ENCODE results near the gene KLF13.

Gene KLF13
- 413 to 598 (median 484) reads per million in 3 donors for total RNA-seq

DNA sequence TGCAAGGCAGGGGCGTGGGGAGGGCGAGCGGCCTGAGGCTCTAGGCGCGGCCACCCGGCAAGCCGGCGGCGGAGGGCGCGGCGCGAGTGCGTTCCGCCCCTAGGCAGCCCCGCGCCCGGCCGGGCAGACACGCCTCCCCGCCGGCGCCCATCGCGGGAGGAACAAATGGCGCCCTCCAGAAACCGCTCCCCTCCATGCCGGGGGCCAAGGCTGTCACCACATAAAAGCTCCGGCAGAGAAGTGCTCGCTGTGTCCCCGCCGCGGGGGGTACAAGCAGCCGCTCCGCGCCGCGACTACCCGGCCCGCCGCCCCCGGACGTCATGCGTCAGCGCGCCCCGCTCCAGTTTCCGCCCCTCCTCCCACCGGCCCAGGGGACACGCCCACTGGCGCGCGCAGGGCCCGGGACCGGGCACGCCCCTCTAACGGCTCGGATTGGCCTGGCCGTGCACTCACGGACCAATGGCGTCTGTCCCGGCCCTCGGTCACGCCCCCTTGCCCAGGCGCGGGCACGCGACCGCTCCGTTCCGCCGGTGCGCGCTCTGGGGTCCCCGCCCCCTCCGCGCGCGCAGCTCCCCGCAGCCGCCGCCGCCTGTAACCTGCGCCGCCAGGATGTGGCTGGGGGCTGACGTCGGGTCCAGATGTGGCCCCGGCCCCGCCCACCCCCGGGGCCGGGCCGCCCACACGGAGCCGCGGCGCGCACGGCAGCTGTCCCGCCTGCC lies at the start of gene KLF13:
Gene KLF13 (plus strand): TSS at position 680 of the 719 bp plus-strand sequence. CDS start 378 bp downstream, outside the sequence.
- H3K9me3 ChIP-seq (ENCODE audit: control insufficient read depth, low read length) = no peaks in the 10 kb centered on the region
- H3K4me1 ChIP-seq (ENCODE audit: control insufficient read depth, insufficient read depth, low read length, poor library complexity, severe bottlenecking) = peaks cover 40% of the 10 kb centered on the region
- no peaks in the 10 kb centered on the region for H3K27me3 ChIP-seq (replicated peaks; ENCODE audit: control insufficient read depth, insufficient read depth, low read length, poor library complexity, severe bottlenecking)
- peaks cover 4% of the 10 kb centered on the region for H3K36me3 ChIP-seq (ENCODE audit: control insufficient read depth, insufficient read depth, low read length)
- peak; percentile 99 to 100 (median 100) for DNase-seq
- peak within 1 kb of the TSS; percentile 79 for H3K4me3 ChIP-seq (ENCODE audit: insufficient read depth, low read depth, low read length, poor library complexity, severe bottlenecking)
- peak within 1 kb of the TSS; percentile 92 for H3K27ac ChIP-seq (ENCODE audit: insufficient read depth, low read length, poor library complexity, severe bottlenecking)

DNA sequence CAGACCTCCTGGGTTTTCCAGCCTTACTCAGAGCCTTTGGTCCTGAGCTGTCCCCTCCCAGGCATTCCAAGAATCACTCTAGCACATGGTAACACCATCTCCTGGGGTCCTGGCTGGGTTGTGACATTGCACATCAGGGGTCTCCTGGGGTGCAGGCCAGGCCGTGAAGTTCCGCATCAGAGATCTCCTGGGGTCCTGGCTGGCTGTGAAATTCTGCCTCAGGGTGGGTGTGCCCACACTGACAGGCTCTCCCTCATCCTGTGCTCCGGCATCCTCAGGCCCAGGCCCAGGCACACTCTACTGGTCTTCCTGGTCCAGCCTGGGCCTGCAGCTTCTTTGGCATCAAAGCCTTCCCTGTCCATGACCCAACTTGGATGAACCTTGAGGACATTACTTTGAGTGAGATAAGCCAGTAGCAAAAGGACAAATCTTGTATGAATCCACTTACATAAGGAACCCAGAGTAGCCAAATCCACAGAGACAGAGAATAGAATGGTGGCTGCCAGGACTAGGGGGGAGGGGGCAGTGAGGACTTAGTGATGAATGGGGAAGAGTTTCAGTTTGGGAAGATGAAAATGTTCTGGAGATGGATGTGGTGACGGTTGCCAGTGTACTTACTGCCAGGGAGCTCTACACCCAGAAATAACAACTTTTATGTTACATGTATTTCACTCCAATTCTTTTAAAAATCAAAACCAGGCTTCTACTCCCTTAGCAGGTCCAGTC lies 49.1 kb upstream of the KLF13 start:
- H3K36me3 ChIP-seq (ENCODE audit: control insufficient read depth, insufficient read depth, low read length) = no peaks in the 10 kb centered on the region
- H3K4me3 ChIP-seq (ENCODE audit: insufficient read depth, low read depth, low read length, poor library complexity, severe bottlenecking) = no peak overlapping the region
- no peaks in the 10 kb centered on the region for H3K9me3 ChIP-seq (ENCODE audit: control insufficient read depth, low read length)
- no peak overlapping the region for H3K27ac ChIP-seq (ENCODE audit: insufficient read depth, low read length, poor library complexity, severe bottlenecking)
- no peaks in the 10 kb centered on the region for H3K4me1 ChIP-seq (ENCODE audit: control insufficient read depth, insufficient read depth, low read length, poor library complexity, severe bottlenecking)
- no peak for DNase-seq
- H3K27me3 ChIP-seq (replicated peaks; ENCODE audit: control insufficient read depth, insufficient read depth, low read length, poor library complexity, severe bottlenecking) = no peaks in the 10 kb centered on the region

DNA sequence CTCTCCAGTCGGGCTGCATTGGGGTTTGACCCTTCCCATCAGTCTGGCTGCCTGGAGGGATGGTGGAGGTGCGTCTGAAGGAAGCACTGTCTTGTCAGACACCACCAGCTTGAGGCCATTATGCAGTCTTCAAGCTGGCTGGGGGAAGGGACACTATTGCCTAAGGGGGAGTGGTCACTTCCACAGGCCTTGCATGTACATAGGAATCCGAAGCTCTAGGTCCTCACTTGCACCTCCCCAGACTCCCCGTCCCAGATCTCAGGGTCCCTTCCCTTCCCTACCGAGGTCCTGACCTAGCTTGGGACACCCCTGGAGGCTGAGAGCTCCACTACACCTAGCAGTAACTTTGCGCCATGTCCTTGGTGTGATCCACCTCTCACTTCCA lies 48.6 kb upstream of the KLF13 start:
- H3K4me3 ChIP-seq (ENCODE audit: insufficient read depth, low read depth, low read length, poor library complexity, severe bottlenecking) = no peak overlapping the region
- H3K27ac ChIP-seq (ENCODE audit: insufficient read depth, low read length, poor library complexity, severe bottlenecking) = no peak overlapping the region
- H3K36me3 ChIP-seq (ENCODE audit: control insufficient read depth, insufficient read depth, low read length) = no peaks in the 10 kb centered on the region
- no peaks in the 10 kb centered on the region for H3K4me1 ChIP-seq (ENCODE audit: control insufficient read depth, insufficient read depth, low read length, poor library complexity, severe bottlenecking)
- no peaks in the 10 kb centered on the region for H3K9me3 ChIP-seq (ENCODE audit: control insufficient read depth, low read length)
- no peak for DNase-seq
- no peaks in the 10 kb centered on the region for H3K27me3 ChIP-seq (replicated peaks; ENCODE audit: control insufficient read depth, insufficient read depth, low read length, poor library complexity, severe bottlenecking)

GRCh38 chr15:31278544-31279220 lies 48.0 kb upstream of the KLF13 start:
- Histone ChIP-seq H3K36me3 (ENCODE audit: control insufficient read depth, insufficient read depth, low read length) (no peaks in the 10 kb centered on the region), H3K9me3 (ENCODE audit: control insufficient read depth, low read length) (no peaks in the 10 kb centered on the region), H3K4me1 (ENCODE audit: control insufficient read depth, insufficient read depth, low read length, poor library complexity, severe bottlenecking) (no peaks in the 10 kb centered on the region), H3K27me3 (replicated peaks; ENCODE audit: control insufficient read depth, insufficient read depth, low read length, poor library complexity, severe bottlenecking) (no peaks in the 10 kb centered on the region), H3K4me3 (ENCODE audit: insufficient read depth, low read depth, low read length, poor library complexity, severe bottlenecking) (no peak overlapping the region), H3K27ac (ENCODE audit: insufficient read depth, low read length, poor library complexity, severe bottlenecking) (no peak overlapping the region)
- DNase-seq = no peak

- Histone ChIP-seq H3K9me3 (ENCODE audit: control insufficient read depth, low read length) (no peaks in the 10 kb centered on the region), H3K36me3 (ENCODE audit: control insufficient read depth, insufficient read depth, low read length) (no peaks in the 10 kb centered on the region), H3K4me1 (ENCODE audit: control insufficient read depth, insufficient read depth, low read length, poor library complexity, severe bottlenecking) (no peaks in the 10 kb centered on the region), H3K27me3 (replicated peaks; ENCODE audit: control insufficient read depth, insufficient read depth, low read length, poor library complexity, severe bottlenecking) (no peaks in the 10 kb centered on the region), H3K27ac (ENCODE audit: insufficient read depth, low read length, poor library complexity, severe bottlenecking) (no peak overlapping the region), H3K4me3 (ENCODE audit: insufficient read depth, low read depth, low read length, poor library complexity, severe bottlenecking) (no peak overlapping the region)
- DNase-seq = no peak
Observed at GRCh38 chr15:31279221-31280045, 47.2 kb upstream of the KLF13 start.

DNA sequence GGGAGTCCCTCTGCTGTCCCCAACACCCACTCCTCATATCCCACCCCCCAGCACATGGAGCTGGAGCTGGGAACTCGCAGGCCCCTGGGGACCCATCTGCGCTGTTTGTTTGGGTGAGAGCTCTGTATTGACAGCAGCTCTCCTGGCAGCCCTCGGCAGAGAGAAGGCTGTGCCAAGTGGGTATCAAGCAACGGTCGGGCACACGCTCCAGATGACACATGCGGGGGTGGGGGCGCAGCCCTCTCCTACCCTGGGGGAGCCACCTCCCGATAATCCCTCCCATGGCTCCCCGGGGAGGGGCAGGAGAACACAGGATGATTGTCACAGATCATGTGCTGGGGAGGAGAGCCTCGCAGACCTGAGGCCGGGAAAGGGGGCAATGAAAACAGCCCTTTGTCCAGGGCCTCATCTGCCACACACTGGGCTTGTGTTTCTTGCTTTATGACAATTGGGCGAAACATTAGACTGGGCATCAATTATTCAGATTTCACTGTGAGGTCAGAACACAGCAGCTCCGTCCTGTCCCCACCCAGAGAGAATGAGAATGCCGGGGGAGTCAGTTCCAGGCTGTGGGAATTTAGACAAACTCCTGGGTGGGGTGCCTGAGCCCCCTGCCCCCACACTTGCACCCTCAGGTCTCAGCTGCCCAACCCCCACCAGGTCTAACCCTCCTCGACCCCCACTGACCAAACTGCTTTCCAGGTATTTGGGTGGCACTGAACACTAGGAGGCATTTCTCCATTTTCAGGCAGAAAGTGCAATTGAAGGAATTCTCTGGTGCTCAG lies 46.4 kb upstream of the KLF13 start:
- DNase-seq = no peak
- Histone ChIP-seq H3K27ac (ENCODE audit: insufficient read depth, low read length, poor library complexity, severe bottlenecking) (no peak overlapping the region), H3K36me3 (ENCODE audit: control insufficient read depth, insufficient read depth, low read length) (no peaks in the 10 kb centered on the region), H3K4me1 (ENCODE audit: control insufficient read depth, insufficient read depth, low read length, poor library complexity, severe bottlenecking) (no peaks in the 10 kb centered on the region), H3K27me3 (replicated peaks; ENCODE audit: control insufficient read depth, insufficient read depth, low read length, poor library complexity, severe bottlenecking) (no peaks in the 10 kb centered on the region), H3K9me3 (ENCODE audit: control insufficient read depth, low read length) (no peaks in the 10 kb centered on the region), H3K4me3 (ENCODE audit: insufficient read depth, low read depth, low read length, poor library complexity, severe bottlenecking) (no peak overlapping the region)

DNA sequence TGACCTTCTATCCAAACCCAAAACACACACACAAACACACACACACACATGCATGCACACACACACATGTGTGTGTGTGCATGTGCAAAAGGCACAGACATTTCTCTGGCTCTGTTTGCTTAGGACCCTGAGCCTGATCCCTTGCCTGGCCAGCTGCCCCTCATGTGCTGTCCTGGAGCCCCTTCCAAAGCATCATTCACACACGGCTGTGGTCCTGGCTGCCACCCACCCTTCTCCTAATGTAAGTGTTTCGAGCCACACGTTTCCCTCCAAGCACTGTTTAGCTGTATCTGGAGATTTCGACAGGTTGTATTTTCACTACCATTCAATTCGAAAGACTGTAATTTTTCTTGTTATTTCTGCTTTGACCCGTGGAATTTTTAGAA lies 45.8 kb upstream of the KLF13 start:
- Histone ChIP-seq H3K4me1 (ENCODE audit: control insufficient read depth, insufficient read depth, low read length, poor library complexity, severe bottlenecking) (no peaks in the 10 kb centered on the region), H3K27ac (ENCODE audit: insufficient read depth, low read length, poor library complexity, severe bottlenecking) (no peak overlapping the region), H3K9me3 (ENCODE audit: control insufficient read depth, low read length) (no peaks in the 10 kb centered on the region), H3K4me3 (ENCODE audit: insufficient read depth, low read depth, low read length, poor library complexity, severe bottlenecking) (no peak overlapping the region), H3K27me3 (replicated peaks; ENCODE audit: control insufficient read depth, insufficient read depth, low read length, poor library complexity, severe bottlenecking) (no peaks in the 10 kb centered on the region), H3K36me3 (ENCODE audit: control insufficient read depth, insufficient read depth, low read length) (no peaks in the 10 kb centered on the region)
- no peak for DNase-seq

GRCh38 chr15:31283043-31283442 lies 43.6 kb upstream of the KLF13 start:
- no peak for DNase-seq
- Histone ChIP-seq H3K36me3 (ENCODE audit: control insufficient read depth, insufficient read depth, low read length) (no peaks in the 10 kb centered on the region), H3K4me1 (ENCODE audit: control insufficient read depth, insufficient read depth, low read length, poor library complexity, severe bottlenecking) (no peaks in the 10 kb centered on the region), H3K27ac (ENCODE audit: insufficient read depth, low read length, poor library complexity, severe bottlenecking) (no peak overlapping the region), H3K27me3 (replicated peaks; ENCODE audit: control insufficient read depth, insufficient read depth, low read length, poor library complexity, severe bottlenecking) (no peaks in the 10 kb centered on the region), H3K4me3 (ENCODE audit: insufficient read depth, low read depth, low read length, poor library complexity, severe bottlenecking) (no peak overlapping the region), H3K9me3 (ENCODE audit: control insufficient read depth, low read length) (no peaks in the 10 kb centered on the region)

GRCh38 chr15:31285772-31286261 lies 40.8 kb upstream of the KLF13 start:
- Histone ChIP-seq H3K9me3 (ENCODE audit: control insufficient read depth, low read length) (no peaks in the 10 kb centered on the region), H3K27ac (ENCODE audit: insufficient read depth, low read length, poor library complexity, severe bottlenecking) (no peak overlapping the region), H3K4me1 (ENCODE audit: control insufficient read depth, insufficient read depth, low read length, poor library complexity, severe bottlenecking) (no peaks in the 10 kb centered on the region), H3K27me3 (replicated peaks; ENCODE audit: control insufficient read depth, insufficient read depth, low read length, poor library complexity, severe bottlenecking) (no peaks in the 10 kb centered on the region), H3K4me3 (ENCODE audit: insufficient read depth, low read depth, low read length, poor library complexity, severe bottlenecking) (no peak overlapping the region), H3K36me3 (ENCODE audit: control insufficient read depth, insufficient read depth, low read length) (no peaks in the 10 kb centered on the region)
- DNase-seq = no peak
